DMS114 treated with DMSO at 0.1 percent for 48 hours (cell line): ENCODE results near the gene TNP2.

Source experiments
- DNase-seq: peaks from one replicate; lab custom pipeline; 2025; ENCODE audit not compliant: unreplicated experiment; lab: John Stamatoyannopoulos, UW

The TNP2 gene

GRCh38 chr16:11278681-11279628 is 9.8 kb upstream of the TNP2 start:
- no peak for DNase-seq

- no peak for DNase-seq
Observed at GRCh38 chr16:11277607-11278337, 8.6 kb upstream of the TNP2 start.

- no peak for DNase-seq
Observed at GRCh38 chr16:11276896-11277593, 7.9 kb upstream of the TNP2 start.

- DNase-seq, result no peak
Observed at GRCh38 chr16:11276143-11276895, 7.2 kb upstream of the TNP2 start, which contains the start of gene PRM2. Gene PRM2, minus strand, starts transcription at chr16:11276480. Its CDS starts 110 bp downstream, at chr16:11276370.

GRCh38 chr16:11274964-11275363 is 5.8 kb upstream of the TNP2 start:
- DNase-seq, result no peak

GRCh38 chr16:11273721-11274324 is 4.7 kb upstream of the TNP2 start:
- DNase-seq, result no peak

- DNase-seq, result no peak
Observed at GRCh38 chr16:11272921-11273720, 4.0 kb upstream of the TNP2 start, which contains the start of gene PRM3. Gene PRM3, minus strand, starts transcription at chr16:11273629. Its CDS starts 34 bp downstream, at chr16:11273595.

- DNase-seq, result no peak
Observed at GRCh38 chr16:11272484-11272883, 3.4 kb upstream of the TNP2 start.

- no peak for DNase-seq
Observed at GRCh38 chr16:11271610-11272009, 2.5 kb upstream of the TNP2 start.

- no peak for DNase-seq
Observed at GRCh38 chr16:11270602-11271162, 1.6 kb upstream of the TNP2 start.

- no peak for DNase-seq
Observed at GRCh38 chr16:11265124-11265523, 4.0 kb downstream of the TNP2 start.

- DNase-seq, result no peak
Observed at GRCh38 chr16:11264155-11264832, 4.8 kb downstream of the TNP2 start.

GRCh38 chr16:11263737-11264136 is 5.4 kb downstream of the TNP2 start:
- DNase-seq, result no peak

- no peak for DNase-seq
Observed at GRCh38 chr16:11262915-11263314, 6.2 kb downstream of the TNP2 start.

GRCh38 chr16:11260596-11260966 is 8.5 kb downstream of the TNP2 start:
- no peak for DNase-seq

- no peak for DNase-seq
Observed at GRCh38 chr16:11259655-11260595, 9.2 kb downstream of the TNP2 start.
